Stimulated activated CD8-positive, alpha-beta memory T cell treated with anti-CD3 and anti-CD28 coated beads, Interleukin-2, amount 100 ng/mL, for 48 hours (primary cell): ENCODE results near the gene GLT8D2.

Source experiments
- DNase-seq, 2 donors: peaks; one replicate each; pipeline ENCODE4 v3.0.0-alpha.2; 2020; ENCODE audit warnings: low read depth in 2 of 2

Gene GLT8D2, protein sequence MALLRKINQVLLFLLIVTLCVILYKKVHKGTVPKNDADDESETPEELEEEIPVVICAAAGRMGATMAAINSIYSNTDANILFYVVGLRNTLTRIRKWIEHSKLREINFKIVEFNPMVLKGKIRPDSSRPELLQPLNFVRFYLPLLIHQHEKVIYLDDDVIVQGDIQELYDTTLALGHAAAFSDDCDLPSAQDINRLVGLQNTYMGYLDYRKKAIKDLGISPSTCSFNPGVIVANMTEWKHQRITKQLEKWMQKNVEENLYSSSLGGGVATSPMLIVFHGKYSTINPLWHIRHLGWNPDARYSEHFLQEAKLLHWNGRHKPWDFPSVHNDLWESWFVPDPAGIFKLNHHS

DNA sequence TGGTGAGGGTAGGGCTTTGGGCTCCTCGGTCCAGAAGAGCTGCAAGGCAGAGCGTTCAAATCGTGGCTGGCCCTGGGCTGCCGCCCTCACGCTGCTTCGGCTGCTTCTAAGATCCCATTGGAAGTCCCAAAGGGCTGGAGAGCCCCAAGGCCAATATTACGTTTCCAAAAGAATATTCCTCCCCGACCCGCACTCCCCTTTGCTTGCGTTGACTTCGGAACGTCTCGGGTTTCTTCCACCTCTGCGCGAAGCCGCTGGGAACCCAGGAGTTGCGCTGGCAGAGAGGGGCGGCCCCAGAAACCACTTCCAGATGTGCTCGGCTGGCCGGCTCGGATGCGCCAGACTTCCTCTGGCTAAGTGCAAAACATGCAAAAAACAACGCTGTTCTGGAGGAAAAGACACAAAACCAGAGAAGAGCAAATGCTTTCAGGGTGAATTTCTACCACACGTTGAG, at the start of gene GLT8D2:
Gene GLT8D2, minus strand, starts transcription at position 285 of the 454 bp plus-strand sequence. CDS start 30,539 bp downstream, outside the sequence.
- no peak for DNase-seq

DNA sequence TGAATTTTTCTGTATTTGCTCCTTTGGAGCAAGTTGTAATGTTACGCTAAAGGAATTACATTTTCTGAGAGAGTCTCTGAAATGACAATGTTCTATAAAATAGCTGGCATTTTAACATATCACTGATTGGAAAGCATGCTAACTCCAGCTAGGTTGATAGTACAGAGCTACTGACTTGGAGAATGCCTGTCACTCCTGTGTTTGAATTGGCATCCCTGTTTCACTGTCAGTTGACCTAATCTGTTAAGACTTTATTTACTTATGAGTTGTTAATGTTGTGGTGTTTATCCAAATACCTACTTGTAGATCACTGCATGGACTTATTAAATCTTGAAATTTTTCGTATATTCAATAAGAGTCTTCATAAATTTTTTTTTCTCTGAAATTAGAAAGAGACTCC, 48.0 kb upstream of the GLT8D2 start:
- DNase-seq: no peak

DNA sequence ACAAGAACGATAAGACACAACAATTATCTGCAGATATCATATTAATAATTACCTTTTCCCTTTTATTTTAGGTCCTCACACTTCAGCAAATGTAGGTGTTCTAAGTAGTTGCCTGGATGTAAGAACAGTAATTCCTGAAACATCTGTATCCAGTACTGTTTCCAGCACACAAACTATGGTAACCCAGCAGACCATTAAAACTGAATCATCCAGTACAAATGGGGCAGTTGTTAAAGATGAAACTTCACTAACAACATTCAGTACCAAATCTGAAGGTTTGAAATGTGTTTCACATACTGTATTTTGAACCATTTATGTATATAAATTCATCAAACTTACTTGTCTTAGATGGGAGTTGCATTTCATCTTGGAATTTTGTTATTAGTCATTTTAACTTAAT, 45.3 kb upstream of the GLT8D2 start:
- no peak for DNase-seq

DNA sequence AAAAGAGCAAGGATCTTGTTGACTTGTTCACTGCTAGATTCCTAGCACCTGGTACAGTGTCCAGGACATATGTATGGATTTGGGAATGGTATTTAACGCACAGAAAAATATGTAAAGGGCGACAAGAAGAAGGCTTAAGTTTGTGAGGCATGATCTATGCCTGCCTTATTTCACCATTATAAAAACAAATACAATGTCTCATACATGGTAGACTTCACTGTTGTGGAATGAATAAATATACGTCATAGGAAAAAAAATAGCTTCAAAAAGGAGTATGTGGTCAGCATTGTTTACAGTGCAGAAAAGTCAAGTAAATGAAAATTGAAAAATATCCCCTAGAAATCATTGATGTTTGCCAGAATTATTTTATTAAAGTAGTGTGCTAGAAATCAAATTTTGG, 44.3 kb upstream of the GLT8D2 start:
- DNase-seq: no peak

DNA sequence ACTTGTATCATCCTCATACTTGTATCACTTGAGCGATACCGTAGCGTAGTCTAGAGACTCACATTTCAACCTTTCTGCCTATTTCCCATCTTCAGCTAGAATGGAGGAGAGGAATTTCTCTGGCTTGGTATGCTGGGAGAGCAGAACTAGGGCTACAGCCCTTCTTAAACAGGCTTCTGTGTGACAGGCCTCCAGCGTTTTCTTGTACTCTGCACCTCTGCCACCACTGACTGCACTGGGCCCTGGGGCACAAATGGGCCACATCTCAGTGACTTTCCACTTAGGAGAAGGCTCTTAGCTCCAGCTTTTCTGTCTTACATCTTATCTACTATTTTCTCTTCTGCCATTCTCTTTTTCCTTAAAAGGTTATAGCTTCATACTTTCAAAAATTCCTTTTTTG, 41.1 kb upstream of the GLT8D2 start:
- no peak for DNase-seq

DNA sequence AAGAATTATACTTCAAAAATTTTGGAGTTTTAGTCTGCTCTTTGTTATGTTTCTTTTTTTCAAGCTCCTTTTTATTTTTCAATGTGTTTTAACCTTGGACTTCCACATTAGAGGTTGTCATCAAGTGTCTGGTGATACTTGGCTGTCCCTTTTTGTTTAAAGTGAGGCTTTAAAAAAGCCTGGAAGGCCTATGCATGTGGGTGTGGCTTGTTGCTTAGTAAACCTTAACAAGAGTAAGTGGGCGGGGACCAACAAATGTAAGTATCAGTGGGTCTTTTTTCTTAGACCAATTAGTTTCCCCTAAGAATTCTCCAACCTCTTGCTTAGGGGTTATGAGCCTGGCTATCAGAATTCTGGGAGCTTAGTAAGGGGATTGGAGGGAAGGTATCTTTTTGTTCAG, 40.7 kb upstream of the GLT8D2 start:
- DNase-seq: no peak

DNA sequence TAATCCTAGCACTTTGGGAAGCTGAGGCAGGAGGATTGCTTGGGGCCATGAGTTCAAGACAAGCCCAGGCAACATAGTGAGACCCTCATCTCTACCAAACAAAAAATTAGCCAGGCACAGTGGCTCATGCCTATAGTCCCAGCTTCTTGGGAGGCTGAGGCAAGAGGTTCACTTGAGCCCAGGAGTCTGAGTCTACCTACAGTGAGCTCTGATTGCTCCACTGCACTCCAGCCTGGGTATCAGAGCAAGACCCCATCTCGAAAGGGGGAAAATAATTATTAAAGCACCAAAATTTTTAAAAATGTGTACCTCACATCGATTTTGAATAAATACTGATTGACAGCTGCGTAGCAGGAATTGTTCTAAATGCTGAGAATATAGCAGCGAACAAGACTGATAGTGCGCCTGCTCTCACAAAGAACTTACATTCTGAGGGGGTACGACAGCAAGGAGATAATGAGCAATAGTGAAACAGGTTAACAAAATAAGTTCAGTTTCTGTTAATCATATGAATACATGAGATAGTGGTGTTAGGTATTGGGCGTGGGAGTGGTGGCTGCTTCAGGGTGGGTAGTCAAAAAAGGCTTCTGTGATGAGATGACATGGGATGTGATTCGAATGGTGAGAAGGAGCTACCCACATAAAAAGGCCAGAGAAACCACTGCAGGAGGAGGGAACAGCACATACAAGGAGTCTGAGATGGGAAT, 33.9 kb upstream of the GLT8D2 start:
- peak; percentile 4 to 38 for DNase-seq

DNA sequence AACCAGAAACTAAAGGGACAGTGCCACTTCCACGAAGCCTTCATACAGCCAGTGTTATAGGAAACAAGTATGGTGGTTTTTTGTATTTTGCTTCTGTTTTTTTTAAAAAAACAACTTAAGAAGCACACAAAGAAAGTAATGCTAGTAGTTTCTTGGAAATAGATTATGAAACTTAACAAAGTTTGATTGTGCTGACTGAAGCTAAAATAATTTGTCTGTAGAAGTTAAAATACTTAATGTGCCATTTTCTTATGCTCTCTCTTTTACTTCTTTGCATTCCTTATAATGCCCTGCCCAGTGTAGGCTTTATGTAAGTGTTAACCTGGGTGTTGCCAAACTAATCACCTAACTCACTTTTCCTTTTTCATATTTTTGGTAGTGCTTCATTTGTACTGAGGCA, 30.8 kb upstream of the GLT8D2 start:
- DNase-seq: no peak

DNA sequence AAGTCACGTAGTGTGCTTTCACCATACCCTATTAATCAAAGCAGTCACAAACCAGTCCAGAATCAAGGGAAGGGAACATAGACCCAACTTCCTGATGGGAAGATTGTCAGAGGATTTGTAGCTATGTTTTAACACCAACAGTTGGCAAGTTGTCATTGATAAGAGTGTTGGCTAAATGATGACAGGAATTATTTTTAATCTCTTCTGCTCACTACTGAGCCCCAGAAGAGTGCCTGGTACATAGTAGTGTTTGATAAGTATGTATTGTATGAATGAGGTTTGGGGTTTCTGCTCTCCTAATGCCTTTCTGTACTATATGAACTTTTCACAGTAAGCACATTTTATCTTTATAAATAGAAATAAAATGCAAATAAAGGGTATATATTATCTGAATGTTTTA, 29.0 kb upstream of the GLT8D2 start:
- DNase-seq: no peak

DNA sequence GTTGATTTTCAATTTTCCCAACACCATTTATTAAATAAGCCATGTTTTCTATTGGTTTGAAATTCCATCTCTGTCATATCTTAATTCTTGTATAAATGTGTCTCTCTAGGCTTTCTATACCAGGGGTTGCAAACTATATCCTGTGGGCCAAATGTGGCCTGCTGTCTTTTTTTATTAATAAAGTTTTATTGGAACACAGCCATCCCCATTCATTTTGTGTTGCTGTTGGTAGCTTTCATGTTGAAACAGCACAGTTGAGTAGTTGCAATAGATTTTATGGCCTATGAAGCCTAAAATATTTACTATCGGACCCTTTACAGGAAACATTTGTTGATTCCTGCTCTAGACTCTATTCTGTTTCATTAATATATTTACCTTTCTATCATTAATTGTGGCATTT, 23.7 kb upstream of the GLT8D2 start:
- no peak for DNase-seq

DNA sequence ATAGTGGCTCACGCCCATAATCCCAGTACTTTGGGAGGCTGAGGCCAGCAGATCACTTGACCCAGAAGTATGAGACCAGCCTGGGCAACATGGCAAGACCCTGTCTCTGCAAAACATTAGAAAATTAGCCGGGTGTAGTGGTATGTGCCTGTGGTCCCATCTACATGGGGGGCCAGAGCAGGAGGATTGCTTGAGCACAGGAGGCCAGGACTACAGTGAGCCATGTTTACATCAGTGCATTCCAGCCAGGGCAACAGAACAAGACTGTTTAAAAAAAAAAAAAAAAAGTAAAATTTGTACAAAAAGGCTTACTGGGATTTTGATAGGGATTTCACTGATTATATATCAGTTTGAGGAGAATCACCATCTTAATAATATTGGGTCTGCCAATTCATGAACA, 22.1 kb upstream of the GLT8D2 start:
- no peak for DNase-seq

DNA sequence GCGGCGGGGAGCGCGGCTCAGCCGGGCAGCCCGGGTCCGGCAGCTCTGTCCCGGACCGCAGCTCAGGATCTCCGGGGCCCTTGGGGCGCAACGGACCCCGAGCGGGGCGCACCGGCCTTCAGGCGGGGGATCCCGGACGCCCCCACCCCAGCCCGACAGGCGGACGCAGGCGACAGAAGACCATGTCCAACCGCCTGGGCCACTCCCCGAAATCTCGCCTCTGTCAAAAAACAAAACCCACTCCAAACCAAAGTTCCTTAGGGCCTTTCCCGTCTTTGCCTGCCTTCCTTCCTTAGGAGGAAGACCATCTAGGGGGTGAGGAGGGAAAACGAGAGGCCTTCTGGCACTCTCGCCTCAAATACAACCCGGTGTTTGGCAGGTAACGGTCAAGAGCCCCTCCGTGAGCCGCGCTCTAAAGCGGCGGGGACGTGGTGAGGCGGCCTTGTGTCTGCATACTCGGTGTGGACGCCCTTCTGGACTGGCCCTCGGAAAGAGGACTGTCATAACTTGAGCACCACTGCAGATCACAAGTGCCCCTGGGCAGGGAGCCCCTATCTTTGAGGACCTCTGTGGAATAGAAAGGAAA, 14.9 kb upstream of the GLT8D2 start:
- no peak for DNase-seq

DNA sequence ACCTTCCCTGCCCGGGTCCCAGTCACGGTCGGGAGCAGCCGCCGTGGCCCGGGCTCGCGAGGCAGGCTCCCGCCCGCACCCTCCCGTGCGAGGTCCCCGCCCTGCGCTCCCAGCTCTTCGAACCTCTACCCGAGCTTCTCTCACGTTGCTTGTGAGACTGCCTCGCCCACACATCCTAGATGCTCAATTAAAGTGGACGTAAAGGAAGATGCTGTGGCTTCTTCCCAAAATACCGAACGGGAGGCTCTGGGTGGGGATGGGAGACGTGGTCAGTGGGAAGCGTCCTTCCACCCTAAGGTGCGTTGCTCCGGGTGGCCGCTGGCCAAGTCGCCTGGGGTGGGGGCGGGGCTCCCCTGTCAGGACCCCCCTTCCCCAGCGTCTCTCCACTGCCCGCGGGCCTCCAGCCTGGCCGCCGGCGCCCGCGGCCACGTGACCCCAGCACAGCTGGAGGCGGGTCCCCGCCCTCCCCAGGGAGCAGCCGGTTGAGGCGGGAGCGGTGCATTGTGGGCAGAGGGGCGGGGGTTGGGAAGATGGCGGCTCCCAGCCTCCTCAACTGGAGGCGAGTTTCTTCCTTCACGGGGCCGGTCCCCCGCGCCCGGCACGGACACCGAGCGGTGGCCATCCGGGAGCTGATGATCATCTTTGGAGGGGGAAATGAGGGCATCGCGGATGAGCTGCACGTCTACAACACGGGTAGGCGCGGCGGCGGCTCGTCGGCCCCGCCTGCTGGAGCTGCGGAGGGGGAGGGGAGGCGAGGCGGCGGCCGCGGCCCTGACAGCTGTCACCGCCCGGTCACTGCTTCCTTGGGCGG, 14.2 kb upstream of the GLT8D2 start, which contains the start of gene HCFC2:
Gene HCFC2, plus strand, starts transcription at position 501 of the 811 bp plus-strand sequence. Its CDS starts 30 bp downstream, at position 531.
- peak; percentile 83 to 86 for DNase-seq

DNA sequence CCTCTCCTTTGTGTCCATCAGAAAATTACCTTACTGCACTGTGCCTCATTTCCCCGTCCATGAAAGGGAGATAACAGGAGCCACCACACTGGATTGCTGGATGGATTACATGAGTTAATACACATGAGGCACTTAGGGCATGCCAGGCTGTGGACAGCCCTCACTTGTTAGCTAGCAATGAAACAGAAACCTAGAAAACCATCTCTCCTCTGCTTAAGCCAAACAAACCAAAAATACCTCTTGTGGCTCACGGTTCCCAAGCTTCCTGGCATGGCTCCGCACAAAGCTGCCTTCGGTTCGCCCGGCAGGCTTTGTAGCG, 13.7 kb upstream of the GLT8D2 start:
- DNase-seq: no peak

DNA sequence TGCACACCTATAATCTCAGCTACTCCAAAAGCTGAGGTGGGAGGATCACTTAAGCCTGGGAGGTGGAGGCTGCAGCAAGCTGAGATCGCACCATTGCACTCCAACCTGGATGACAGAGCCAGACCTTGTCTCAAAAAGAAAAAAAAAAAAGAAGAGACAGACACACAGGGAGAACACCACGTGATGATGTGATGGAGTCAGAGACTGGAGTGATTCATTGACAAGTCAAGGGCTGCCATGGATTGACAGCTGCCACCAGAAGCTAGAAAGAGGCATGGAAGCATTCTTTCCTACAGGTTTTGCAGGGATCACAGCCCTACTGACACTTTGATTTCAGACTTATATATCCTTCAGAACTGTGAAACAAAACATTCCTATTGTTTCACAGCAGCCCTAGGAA, 10.8 kb upstream of the GLT8D2 start:
- no peak for DNase-seq

DNA sequence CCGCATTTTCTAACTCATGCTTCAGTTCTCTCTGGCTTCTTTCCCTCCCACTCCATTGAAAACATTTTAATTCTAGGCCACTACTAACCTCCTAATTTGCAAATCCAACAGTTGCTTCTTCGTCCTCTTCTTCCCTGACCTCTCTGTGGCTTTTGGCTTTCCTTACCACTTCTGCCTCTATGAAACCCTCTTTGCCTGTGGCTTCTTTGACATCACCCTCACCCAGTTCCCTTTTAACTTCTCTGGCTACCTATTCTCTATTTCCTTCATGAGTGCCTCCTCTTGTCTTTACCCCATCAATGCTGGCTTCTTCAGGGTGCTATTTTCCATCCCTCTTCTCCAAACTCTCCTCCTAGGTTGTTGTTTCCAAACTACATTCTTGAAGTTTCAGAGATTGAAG, 10.0 kb upstream of the GLT8D2 start:
- DNase-seq: no peak

DNA sequence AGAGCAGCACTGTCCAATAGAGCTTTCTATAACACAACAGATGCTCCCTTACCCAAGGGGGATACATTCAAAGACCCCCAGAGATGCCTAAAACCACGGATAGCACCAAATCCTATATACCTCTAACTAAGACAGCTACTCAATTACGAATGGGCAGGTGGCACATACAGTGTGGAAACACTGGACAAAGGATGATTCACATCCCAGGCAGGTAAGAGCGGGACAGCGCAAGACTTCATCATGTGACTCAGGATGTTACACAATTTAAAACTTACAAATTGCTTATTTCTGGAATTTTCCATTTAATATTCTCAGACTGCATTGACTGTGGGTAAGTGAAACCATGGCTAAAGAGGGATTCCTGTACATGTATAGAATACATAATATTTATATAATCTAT, 8.8 kb upstream of the GLT8D2 start:
- no peak for DNase-seq

DNA sequence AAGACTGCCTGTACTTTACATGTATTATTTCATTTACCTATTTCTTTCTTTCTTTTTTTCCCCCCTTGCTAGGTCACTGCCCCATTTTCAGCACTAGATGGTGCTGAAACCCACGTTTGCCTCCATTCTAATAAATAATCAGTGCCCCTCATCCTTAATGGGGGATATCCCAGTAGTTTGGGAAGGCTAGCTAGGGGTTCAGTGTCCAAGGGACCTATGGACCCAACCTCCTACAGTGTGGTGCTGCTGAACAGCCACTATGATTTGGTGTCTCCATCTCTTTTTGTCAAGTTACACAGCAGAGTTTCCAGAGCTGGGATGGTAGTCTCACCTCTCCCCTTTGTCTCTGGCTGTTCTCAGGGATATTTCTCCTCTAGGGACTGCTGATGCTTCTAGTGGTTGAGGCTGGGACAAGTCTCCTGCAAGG, 7.8 kb upstream of the GLT8D2 start:
- no peak for DNase-seq

DNA sequence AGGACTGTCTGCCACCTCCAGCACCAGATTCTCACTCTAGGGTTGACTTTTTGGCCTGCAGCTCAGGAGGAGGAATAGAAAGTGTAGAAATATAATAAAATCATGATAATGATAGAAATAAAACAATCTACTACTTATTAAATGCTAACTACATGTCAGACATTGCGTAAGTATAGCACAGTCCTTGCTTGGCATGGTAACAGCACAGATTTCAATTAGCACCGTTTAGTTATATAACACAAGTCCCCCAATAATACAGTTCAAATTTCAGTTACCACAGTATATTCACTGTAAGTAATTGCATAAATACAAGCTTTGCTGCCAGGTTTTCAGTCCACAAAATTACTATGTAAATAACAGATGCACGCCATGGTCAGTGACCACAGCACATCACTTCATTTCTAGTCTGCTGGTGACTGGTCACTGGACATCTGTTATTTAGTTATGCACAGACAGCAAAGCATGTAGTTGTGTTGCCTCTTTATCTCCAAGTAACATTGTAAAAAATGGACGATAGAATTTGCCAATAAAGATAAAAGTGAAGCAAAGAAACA, 6.5 kb upstream of the GLT8D2 start:
- no peak for DNase-seq

DNA sequence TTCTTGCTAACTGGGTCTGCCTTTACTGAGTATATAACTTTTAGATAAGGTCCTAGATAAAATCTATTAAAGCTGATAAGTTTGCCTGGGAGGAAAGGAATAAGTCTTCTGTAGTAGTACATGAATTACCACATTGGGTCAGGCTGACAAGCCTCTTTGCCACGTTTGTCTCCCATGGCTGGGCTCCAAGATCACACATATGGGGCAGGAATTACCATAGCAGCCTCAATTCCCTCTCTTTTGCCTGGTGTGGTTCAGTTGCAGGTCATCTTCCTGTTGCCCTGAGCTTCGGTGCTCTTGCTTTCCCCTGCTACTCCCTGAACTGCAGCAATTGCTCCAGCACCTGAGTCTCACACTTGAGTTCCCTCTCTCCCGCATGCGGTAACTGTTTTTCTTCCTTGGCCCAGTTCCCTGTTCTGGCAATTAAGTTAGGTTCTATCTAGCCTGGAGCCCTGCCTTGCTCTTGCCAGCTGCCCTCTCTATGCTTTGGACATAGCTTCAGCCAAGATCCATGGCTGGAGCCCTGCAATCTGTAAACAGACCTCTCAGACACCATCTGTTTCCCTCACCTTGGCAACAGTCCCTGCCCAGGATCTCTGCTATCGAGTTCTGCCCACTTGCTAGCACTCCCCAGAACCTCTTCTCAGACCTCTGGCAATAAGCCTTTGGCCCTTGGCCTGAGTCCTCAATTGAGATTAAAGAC, 5.8 kb upstream of the GLT8D2 start:
- no peak for DNase-seq

DNA sequence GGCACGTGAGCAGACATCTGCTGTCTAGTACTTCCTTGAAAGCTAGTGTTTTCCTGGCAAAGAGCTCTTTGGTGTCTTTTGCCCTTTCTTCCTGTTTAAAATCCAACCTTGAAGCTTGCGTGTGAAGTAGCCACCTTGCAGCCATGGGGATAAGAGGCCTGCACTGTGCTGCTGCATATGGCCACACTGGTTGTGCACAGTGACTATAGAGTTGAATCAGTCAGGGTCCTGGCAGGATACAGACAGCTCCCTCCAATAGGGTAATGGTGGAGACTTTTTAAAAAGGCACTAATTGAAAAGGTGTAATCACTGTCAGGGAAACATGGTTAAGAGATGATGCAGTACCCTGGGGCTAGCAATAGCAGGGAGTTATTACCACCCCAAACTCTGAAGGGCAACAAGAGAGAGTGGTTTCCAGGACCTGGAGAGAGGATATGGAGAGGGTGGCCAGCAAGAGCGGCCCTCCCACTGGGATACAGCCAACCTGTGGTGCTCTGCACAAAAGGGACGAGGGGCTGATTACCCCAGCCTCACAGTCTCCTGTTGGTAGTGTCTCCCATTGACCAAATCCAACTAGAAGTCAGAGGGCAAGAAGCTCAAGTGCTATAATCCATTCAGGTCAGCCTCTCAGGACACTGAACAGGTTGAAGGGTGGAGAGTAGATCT, 4.8 kb upstream of the GLT8D2 start:
- no peak for DNase-seq
